Transverse colon (tissue), 4 donors: ENCODE results near the gene DNASE1.

Experiments used
- CTCF ChIP-seq, 5 experiments: fragments of 200-600 bp in 3 of 5; fragments of 450-650 bp in 2 of 5; sonication (generic) in 3 of 5; IDR thresholded peaks; 1 replicate in 2 of 5; 2 replicates in 3 of 5; pipeline ENCODE4 v1.5.1; 2016 to 2017; ENCODE audit warnings: antibody characterized with exemption in 5 of 5, inconsistent platforms in 3 of 5, mild to moderate bottlenecking in 2 of 5, moderate library complexity in 1 of 5
- EP300 ChIP-seq: sonication (generic); formaldehyde crosslinking; IDR thresholded peaks from one replicate; pipeline ENCODE4 v1.6.1; 2017; ENCODE audit warnings: antibody characterized with exemption, low read depth
- POLR2A ChIP-seq: fragments of 450-650 bp; IDR thresholded peaks from one replicate; pipeline ENCODE4 v1.6.1; 2016; ENCODE audit warnings: antibody characterized with exemption, mild to moderate bottlenecking, moderate library complexity
- POLR2AphosphoS5 ChIP-seq, 3 donors: sonication (generic); formaldehyde crosslinking; IDR thresholded peaks; one replicate each; pipeline ENCODE4 v1.6.1; 2016; ENCODE audit warnings: antibody characterized with exemption in 3 of 3

GRCh38 chr16:3645108-3645503 is 9.4 kb upstream of the DNASE1 start:
- no peak for TF ChIP-seq POLR2A
- TF ChIP-seq CTCF (IDR thresholded peaks at IDR 0.05): no peak
- TF ChIP-seq POLR2AphosphoS5 (IDR thresholded peaks at IDR 0.05): no peak
- TF ChIP-seq EP300: no peak
